Common myeloid progenitor, CD34-positive (primary cell): ENCODE measurements around the gene SLC6A13.
"Not testable (repeated sequence)": the region's sequence is repeated elsewhere in the genome, so short reads cannot be mapped to it uniquely, and the experiment has no call there.

Experiments
- CTCF ChIA-PET: fragments of 350-600 bp; sonication (Branson Sonifier 250); formaldehyde crosslinking; loops from one replicate; lab custom pipeline; 2021; ENCODE audit warnings: antibody characterized with exemption; lab: Charles Lee
- POLR2A ChIA-PET: fragments of 350-600 bp; sonication (Branson Sonifier 250); formaldehyde crosslinking; loops from one replicate; lab custom pipeline; 2021; ENCODE audit warnings: antibody characterized with exemption; lab: Charles Lee
- DNase-seq, 3 donors: peaks; one replicate each; pipeline versions ENCODE4 v3.0.0 to v3.0.0-alpha.2; 2013
- H3K27ac ChIP-seq, 2 experiments: 1 replicate in 1 of 2; 2 replicates in 1 of 2; pipeline ENCODE4 v1.7.0; 2013; ENCODE audit warnings: inconsistent platforms in 2 of 2, low read length in 2 of 2, mild to moderate bottlenecking in 2 of 2, low read depth in 1 of 2, moderate library complexity in 1 of 2; ENCODE audit not compliant: severe bottlenecking in 2 of 2, insufficient read depth in 1 of 2, poor library complexity in 1 of 2
- H3K27me3 ChIP-seq, 5 experiments: replicated peaks in 2 of 5; 1 replicate in 3 of 5; 2 replicates in 2 of 5; pipeline versions ENCODE4 v1.6.1 to v1.7.0; 2013; ENCODE audit warnings: low read length in 4 of 5, mild to moderate bottlenecking in 2 of 5, moderate library complexity in 2 of 5, inconsistent platforms in 1 of 5; ENCODE audit not compliant: insufficient read depth in 5 of 5, control insufficient read depth in 4 of 5
- H3K36me3 ChIP-seq, 4 experiments: 1 replicate in 2 of 4; 2 replicates in 2 of 4; pipeline versions ENCODE4 v1.6.1 to v1.7.0; 2013; ENCODE audit warnings: low read length in 3 of 4, control low read depth in 1 of 4, mild to moderate bottlenecking in 1 of 4; ENCODE audit not compliant: control insufficient read depth in 4 of 4, insufficient read depth in 4 of 4
- H3K4me1 ChIP-seq, 4 experiments: 1 replicate in 3 of 4; 2 replicates in 1 of 4; pipeline versions ENCODE4 v1.6.1 to v1.7.1; 2013; ENCODE audit warnings: low read length in 3 of 4, mild to moderate bottlenecking in 3 of 4, control low read depth in 1 of 4, inconsistent platforms in 1 of 4, moderate library complexity in 1 of 4; ENCODE audit not compliant: control insufficient read depth in 4 of 4, insufficient read depth in 4 of 4; ENCODE audit errors: control extremely low read depth in 1 of 4
- H3K4me3 ChIP-seq, 7 experiments: 1 replicate in 4 of 7; 2 replicates in 3 of 7; pipeline versions ENCODE4 v1.5.1 to v1.7.0; 2013; ENCODE audit warnings: mild to moderate bottlenecking in 7 of 7, low read length in 6 of 7, moderate library complexity in 6 of 7, inconsistent platforms in 2 of 7, low read depth in 2 of 7, control low read depth in 1 of 7; ENCODE audit not compliant: insufficient read depth in 4 of 7, control insufficient read depth in 1 of 7; ENCODE audit errors: extremely low read depth in 1 of 7
- H3K9me3 ChIP-seq, 5 experiments: 1 replicate in 4 of 5; 2 replicates in 1 of 5; pipeline versions ENCODE4 v1.6.1 to v1.7.1; 2013; ENCODE audit warnings: low read length in 4 of 5, mild to moderate bottlenecking in 2 of 5, inconsistent platforms in 1 of 5, low read depth in 1 of 5, moderate library complexity in 1 of 5; ENCODE audit not compliant: control insufficient read depth in 4 of 5, insufficient read depth in 2 of 5; ENCODE audit errors: control extremely low read depth in 1 of 5
- WGBS: methylation state at CpG from one replicate; pipeline ENCODE4 v1.1.5; 2013; ENCODE audit not compliant: insufficient coverage; 5-methylcytosine and 5-hydroxymethylcytosine counted together

The SLC6A13 gene

GRCh38 chr12:298059-298458 lies 35.4 kb upstream of the SLC6A13 start:
- H3K9me3 ChIP-seq, CTCF ChIA-PET: not testable (repeated sequence)

DNA sequence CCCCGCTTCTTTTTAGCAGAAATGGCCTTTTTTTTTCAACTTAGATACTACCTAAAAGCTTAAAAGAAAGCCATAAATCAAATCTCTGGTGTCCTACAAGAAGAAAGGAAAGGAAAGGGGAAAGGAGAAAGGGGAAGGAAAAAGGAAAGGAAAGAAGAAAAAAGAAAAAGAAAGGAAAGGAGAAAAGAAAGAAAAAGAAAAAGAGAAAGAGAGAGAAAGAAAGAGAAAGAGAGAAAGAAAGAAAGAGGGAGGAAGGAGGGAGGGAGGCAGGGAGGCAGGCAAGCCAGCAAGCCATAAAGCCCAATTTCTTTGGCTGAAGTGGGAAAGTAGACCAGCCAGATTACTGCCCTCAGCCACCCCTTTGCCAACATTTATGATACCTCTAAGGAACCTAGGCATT lies 32.5 kb upstream of the SLC6A13 start:
- WGBS, result no CpG with 5 or more reads among the region's 1 CpG
- POLR2A ChIA-PET, result no interaction called here
- Histone ChIP-seq H3K27ac (no peak overlapping the region), H3K36me3 (peaks cover 24 to 85% (median 43%) of the 10 kb centered on the region in 4 experiments), H3K9me3 (peaks cover 0 to 2% (median 0%) of the 10 kb centered on the region in 5 experiments), H3K4me3 (no peak overlapping the region), H3K27me3 (no peaks in the 10 kb centered on the region), H3K4me1 (no peaks in the 10 kb centered on the region)
- no peak for DNase-seq
- CTCF ChIA-PET, result interaction anchor here (0.7 kb wide), 1 partner anchor 15 kb away, joined by 3 read pairs; no protein-coding TSS in a partner anchor

More at GRCh38 chr12:298059-298458, 35.4 kb upstream of the SLC6A13 start:
- H3K4me3 ChIP-seq, H3K4me1 ChIP-seq, H3K27ac ChIP-seq, H3K27me3 ChIP-seq, DNase-seq, POLR2A ChIA-PET: not testable (repeated sequence)
- 92% methylated on average over 7 of the region's 8 CpGs for WGBS
- H3K36me3 ChIP-seq, result peaks cover 16 to 82% (median 30%) of the 10 kb centered on the region in 4 experiments

DNA sequence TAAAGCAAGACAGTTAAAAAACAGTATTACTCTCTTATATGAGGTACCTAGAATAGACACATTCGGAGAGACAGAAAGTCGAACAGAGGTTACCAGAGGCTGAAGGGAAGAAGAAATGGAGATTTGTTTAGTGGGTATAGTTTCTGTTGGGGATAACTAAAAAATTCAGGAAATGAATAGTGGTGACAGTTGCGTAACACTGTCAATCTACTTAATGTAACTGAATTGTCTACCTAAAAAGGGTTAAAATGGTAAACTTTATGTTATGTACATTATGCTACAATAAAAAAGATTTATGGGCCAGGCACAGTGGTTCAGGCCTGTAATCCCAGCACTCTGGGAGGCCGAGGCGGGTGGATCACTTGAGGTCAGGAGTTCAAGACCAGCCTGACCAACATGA lies 30.6 kb upstream of the SLC6A13 start:
- CTCF ChIA-PET, result interaction anchor here (1.3 kb wide), 1 partner anchor 73 kb away, joined by 3 read pairs; no protein-coding TSS in a partner anchor
- no peaks in the 10 kb centered on the region for H3K9me3 ChIP-seq
- DNase-seq, result no peak
- peaks cover 28 to 75% (median 47%) of the 10 kb centered on the region in 4 experiments for H3K36me3 ChIP-seq
- POLR2A ChIA-PET, result no interaction called here
- H3K4me1 ChIP-seq, result no peaks in the 10 kb centered on the region
- H3K4me3 ChIP-seq, result no peak overlapping the region
- 100% methylated on average over 4 of the region's 5 CpGs for WGBS
- H3K27ac ChIP-seq, result no peak overlapping the region
- H3K27me3 ChIP-seq, result no peaks in the 10 kb centered on the region

DNA sequence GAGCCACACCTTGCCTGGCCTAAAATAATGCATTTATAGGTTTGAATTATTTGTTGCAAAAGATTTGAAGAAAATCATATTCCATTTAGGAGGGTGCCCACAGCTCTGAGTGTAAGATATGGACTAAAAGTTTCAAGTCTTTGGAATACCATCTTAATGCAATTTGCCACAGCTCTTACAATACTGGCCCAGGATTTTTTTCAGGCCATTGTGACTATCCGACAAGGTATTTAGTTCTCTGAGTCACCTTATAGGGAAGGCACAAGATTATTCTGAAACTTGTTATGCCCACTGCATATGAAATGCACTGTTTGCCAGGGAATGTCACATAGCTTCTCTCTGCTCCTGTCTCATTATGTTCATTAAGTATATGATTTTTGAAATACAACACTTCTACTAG lies 29.6 kb upstream of the SLC6A13 start:
- ChIA-PET CTCF (interaction anchor here (1.3 kb wide), 1 partner anchor 72 kb away, joined by 3 read pairs; no protein-coding TSS in a partner anchor), POLR2A (no interaction called here)
- no peak for DNase-seq
- no peaks in the 10 kb centered on the region for H3K9me3 ChIP-seq
- H3K4me3 ChIP-seq, result no peak overlapping the region
- no peaks in the 10 kb centered on the region for H3K27me3 ChIP-seq
- no peak overlapping the region for H3K27ac ChIP-seq
- H3K36me3 ChIP-seq, result peaks cover 30 to 72% (median 47%) of the 10 kb centered on the region in 4 experiments
- 88% methylated on average over 1 of the region's 1 CpG for WGBS
- no peaks in the 10 kb centered on the region for H3K4me1 ChIP-seq

GRCh38 chr12:291153-291723 lies 28.6 kb upstream of the SLC6A13 start:
- H3K27ac ChIP-seq, result no peak overlapping the region
- no peak for DNase-seq
- WGBS, result no CpG with 5 or more reads among the region's 1 CpG
- CTCF ChIA-PET, result no interaction called here
- peaks cover 31 to 71% (median 46%) of the 10 kb centered on the region in 4 experiments for H3K36me3 ChIP-seq
- H3K4me1 ChIP-seq, result no peaks in the 10 kb centered on the region
- no peaks in the 10 kb centered on the region for H3K9me3 ChIP-seq
- H3K4me3 ChIP-seq, result no peak overlapping the region
- POLR2A ChIA-PET, result no interaction called here
- H3K27me3 ChIP-seq, result no peaks in the 10 kb centered on the region

GRCh38 chr12:288687-289086 lies 26.1 kb upstream of the SLC6A13 start:
- Histone ChIP-seq H3K9me3 (no peaks in the 10 kb centered on the region), H3K27ac (no peak overlapping the region), H3K27me3 (no peaks in the 10 kb centered on the region), H3K36me3 (peaks cover 35 to 66% (median 49%) of the 10 kb centered on the region in 4 experiments), H3K4me3 (no peak overlapping the region), H3K4me1 (peaks cover 0 to 3% (median under 1%) of the 10 kb centered on the region in 4 experiments)
- DNase-seq, result no peak
- WGBS, result 87% methylated on average over 3 of the region's 5 CpGs
- ChIA-PET POLR2A (no interaction called here), CTCF (no interaction called here)

DNA sequence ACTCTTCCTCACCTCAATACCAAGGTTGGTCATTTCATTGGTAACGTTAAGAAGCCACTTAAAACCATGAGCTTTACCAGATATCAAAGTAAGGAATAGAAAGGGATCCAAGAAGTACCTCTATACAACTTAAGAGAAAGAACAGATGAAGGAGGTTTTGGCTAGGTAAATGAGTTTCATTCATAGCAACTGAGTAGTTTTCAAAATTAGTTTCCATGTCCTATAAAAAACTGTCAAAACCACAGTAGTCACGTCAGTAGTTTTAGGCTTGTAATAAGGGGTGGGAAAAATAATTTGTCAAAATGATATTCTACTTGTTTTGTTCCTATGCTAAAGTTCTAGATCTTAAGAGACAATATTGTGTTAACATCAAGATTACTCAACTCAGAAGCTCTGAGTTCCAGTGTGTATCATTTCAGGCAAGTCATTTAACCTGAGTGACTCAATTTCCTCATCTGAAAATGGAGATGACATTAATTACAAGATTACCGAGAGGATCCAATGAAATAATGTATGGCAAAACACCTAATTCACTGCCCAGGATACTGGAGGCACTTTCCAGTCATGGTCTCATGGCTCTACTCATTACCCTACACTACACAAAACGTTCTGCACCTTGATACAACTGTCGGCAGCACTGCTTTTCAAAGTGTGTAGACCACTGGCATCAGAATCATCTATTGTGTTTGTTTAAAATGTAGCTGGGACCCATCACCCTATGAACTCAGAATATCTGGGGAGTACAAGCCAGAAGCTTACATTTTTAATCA lies 24.1 kb upstream of the SLC6A13 start:
- ChIA-PET CTCF (interaction anchor here (1.1 kb wide), 1 partner anchor 11 kb away, joined by 4 read pairs; no protein-coding TSS in a partner anchor), POLR2A (no interaction called here)
- 100% methylated on average over 2 of the region's 5 CpGs for WGBS
- Histone ChIP-seq H3K9me3 (no peaks in the 10 kb centered on the region), H3K4me3 (no peak overlapping the region), H3K36me3 (peaks cover 33 to 57% (median 42%) of the 10 kb centered on the region in 4 experiments), H3K27me3 (no peaks in the 10 kb centered on the region), H3K27ac (no peak overlapping the region), H3K4me1 (peaks cover 0 to 6% (median under 1%) of the 10 kb centered on the region in 4 experiments)
- no peak for DNase-seq
